Activated naive CD4-positive, alpha-beta T cell treated with anti-CD3 and anti-CD28 coated beads, Interleukin-2, amount 50 U/mL, for 24 hours (primary cell): ENCODE data around the gene F13A1.

Source experiments
- H3K27ac Mint-ChIP-seq: one replicate; pipeline ENCODE4 v1.8.0; 2021; ENCODE audit warnings: mild to moderate bottlenecking, mixed read lengths
- H3K27me3 Mint-ChIP-seq: one replicate; pipeline ENCODE4 v1.8.0; 2021; ENCODE audit warnings: mixed read lengths
- H3K36me3 Mint-ChIP-seq: one replicate; pipeline ENCODE4 v1.8.0; 2021; ENCODE audit warnings: mixed read lengths
- H3K4me1 Mint-ChIP-seq: one replicate; pipeline ENCODE4 v1.8.0; 2021; ENCODE audit warnings: mixed read lengths
- H3K4me3 Mint-ChIP-seq: one replicate; pipeline ENCODE4 v1.8.0; 2021; ENCODE audit warnings: mild to moderate bottlenecking, mixed read lengths
- H3K9me3 Mint-ChIP-seq: one replicate; pipeline ENCODE4 v1.8.0; 2021; ENCODE audit warnings: mixed read lengths

The F13A1 gene

DNA sequence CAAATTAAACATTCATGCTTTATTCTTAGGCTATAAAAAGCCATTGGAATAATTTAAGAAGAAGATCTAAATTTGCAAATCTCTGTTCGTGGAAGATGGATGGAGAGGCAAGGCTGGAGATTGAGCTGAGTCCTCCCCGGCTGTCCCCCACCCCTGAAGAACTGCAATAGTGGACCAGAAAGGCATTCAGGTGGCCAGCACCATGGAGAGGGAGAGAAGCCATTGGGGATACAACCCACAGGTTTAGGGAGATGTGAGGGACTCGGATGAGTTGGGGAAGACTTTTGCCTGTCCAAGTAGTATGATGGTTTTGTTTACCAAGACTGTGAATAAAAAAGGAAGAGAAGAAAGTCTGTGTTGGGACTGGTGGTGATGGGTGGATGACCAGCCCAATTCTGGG lies 120.8 kb downstream of the F13A1 start:
- no peaks in the 10 kb centered on the region for H3K9me3 Mint-ChIP-seq
- no peaks in the 10 kb centered on the region for H3K4me1 Mint-ChIP-seq
- H3K27ac Mint-ChIP-seq = no peak overlapping the region
- H3K27me3 Mint-ChIP-seq = peaks cover 22% of the 10 kb centered on the region
- H3K4me3 Mint-ChIP-seq = no peak overlapping the region
- no peaks in the 10 kb centered on the region for H3K36me3 Mint-ChIP-seq

DNA sequence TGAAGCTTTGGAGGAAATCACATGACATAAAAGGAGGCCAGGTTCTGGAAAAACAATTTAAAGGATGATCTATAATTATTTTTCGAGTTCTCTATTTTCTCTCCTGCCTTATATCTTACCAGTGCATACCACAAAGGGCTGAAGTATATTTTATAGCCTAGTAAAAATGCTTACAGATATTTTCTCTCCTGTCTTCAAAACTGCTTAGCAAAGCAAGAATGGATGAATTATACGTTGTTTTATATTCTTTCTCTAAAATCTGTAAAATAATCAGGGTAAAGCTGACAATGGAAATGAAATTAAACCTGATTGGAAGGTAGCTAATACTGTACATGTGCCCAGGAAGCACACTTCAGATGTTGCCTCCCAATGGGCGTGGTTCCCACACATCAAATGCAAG lies 123.7 kb downstream of the F13A1 start:
- H3K4me3 Mint-ChIP-seq = no peak overlapping the region
- H3K36me3 Mint-ChIP-seq = no peaks in the 10 kb centered on the region
- H3K9me3 Mint-ChIP-seq = no peaks in the 10 kb centered on the region
- no peaks in the 10 kb centered on the region for H3K4me1 Mint-ChIP-seq
- peaks cover 30% of the 10 kb centered on the region for H3K27me3 Mint-ChIP-seq
- no peak overlapping the region for H3K27ac Mint-ChIP-seq

DNA sequence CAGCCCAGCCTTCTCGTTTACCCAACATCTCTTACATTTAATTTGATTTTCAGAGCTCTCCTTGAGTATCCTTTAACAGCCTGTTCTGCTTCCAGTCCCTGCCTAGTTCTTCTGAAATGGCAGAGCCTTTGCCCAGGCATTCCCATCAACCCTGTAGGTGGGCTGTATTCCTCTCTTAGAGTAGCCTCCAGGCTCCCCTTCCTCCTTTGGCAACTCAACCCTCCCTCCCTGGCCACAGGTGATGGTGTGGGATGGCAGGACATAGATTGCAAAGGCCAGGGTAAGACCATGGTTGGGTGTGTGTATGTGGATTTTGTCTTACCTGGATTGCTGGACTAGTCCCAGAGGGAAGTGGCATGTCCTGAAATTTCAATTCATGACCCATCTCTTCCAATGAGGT lies 125.4 kb downstream of the F13A1 start:
- Mint-ChIP-seq H3K27me3 (peaks cover 30% of the 10 kb centered on the region), H3K36me3 (no peaks in the 10 kb centered on the region)

DNA sequence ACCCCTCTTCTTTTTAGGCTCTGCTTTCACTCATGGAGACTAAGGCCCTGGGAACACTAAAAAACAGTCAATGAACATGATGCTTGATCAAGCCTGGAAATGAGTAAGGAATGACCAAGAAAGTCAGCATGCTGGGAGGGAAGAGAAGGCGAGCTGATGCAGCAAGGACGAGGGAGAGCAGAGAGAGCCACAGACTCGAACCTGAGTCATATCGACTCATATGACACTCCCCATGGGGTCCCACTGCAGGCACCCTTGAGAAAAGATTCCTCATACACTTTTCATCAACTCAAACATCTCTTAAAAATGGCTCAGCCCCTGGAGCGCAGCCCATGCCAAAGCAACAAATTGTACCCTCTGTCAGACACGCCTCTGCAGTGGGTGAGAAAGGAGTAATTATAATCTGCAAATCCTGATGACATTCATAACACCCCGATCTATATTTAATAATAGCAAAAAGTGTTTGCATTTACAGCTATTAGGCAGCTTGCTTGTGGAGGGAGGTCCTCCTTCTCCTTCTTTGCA lies 127.2 kb downstream of the F13A1 start:
- no peaks in the 10 kb centered on the region for H3K9me3 Mint-ChIP-seq
- peaks cover 21% of the 10 kb centered on the region for H3K27me3 Mint-ChIP-seq
- no peak overlapping the region for H3K27ac Mint-ChIP-seq
- H3K4me3 Mint-ChIP-seq = no peak overlapping the region
- H3K36me3 Mint-ChIP-seq = no peaks in the 10 kb centered on the region
- H3K4me1 Mint-ChIP-seq = no peaks in the 10 kb centered on the region

More for the DNA sequence above, 125.4 kb downstream of the F13A1 start:
- Mint-ChIP-seq H3K4me3 (no peak overlapping the region), H3K27ac (no peak overlapping the region), H3K9me3 (no peaks in the 10 kb centered on the region), H3K4me1 (no peaks in the 10 kb centered on the region)

DNA sequence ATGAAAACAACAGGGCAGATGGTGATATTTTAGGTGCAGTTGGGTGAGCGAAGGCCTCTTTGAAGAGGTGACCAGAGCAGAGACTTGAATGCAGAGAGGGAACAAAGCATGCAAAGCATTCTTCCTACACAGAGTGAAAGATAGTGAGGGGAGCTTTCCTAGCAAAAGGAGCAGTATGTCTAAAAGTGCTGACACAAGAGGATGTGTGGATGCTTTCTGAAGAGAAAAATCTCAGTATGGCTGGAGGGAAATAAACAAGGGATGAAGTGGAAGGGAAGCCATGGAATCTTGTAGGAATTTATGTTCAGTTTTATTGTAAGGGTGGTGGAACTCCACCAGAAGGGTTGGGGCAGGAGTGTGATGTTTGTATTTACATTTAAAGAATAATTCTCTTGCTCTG lies 128.6 kb downstream of the F13A1 start:
- Mint-ChIP-seq H3K9me3 (no peaks in the 10 kb centered on the region), H3K27me3 (peaks cover 21% of the 10 kb centered on the region), H3K4me1 (no peaks in the 10 kb centered on the region), H3K4me3 (no peak overlapping the region), H3K27ac (no peak overlapping the region), H3K36me3 (no peaks in the 10 kb centered on the region)

DNA sequence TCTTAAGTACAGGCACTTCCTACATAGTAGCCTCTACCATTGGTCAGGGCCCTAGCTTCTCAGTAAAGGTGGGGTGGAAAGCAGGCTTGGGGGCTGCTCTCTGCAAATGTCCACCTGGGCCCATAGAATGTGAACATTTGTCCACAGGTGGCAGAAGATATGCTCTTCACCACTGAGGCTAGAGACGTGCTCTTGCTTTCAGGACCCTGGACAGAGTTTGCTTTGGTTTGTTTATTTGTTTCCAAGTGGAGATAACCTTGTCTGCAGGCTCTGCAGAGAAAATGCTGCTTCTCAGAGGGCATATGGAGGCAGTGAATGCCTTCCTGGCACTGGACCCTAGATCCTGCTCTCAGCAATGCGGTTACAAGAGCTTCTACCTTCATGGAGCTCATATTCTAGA lies 129.0 kb downstream of the F13A1 start:
- H3K27ac Mint-ChIP-seq = no peak overlapping the region
- H3K4me3 Mint-ChIP-seq = no peak overlapping the region
- H3K4me1 Mint-ChIP-seq = no peaks in the 10 kb centered on the region
- no peaks in the 10 kb centered on the region for H3K36me3 Mint-ChIP-seq
- no peaks in the 10 kb centered on the region for H3K9me3 Mint-ChIP-seq
- peaks cover 21% of the 10 kb centered on the region for H3K27me3 Mint-ChIP-seq

DNA sequence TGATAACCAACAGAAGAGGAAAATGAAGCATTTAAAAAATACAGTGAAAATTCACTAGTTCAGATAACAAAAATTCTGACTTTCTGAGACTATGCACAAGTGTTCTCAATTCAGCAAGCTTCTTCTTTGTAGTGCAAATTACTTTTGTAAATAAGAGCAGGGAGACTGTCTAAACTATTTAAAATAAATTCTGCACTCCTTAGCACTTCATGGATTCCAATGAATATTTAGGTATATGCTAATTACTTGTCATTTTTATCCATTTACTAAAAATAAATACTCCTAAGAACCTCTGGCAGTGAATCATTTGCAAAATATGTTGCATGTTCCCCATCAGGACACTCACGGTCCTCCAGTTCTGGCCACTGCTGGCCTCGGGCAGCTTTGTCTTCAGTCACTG lies 139.8 kb downstream of the F13A1 start:
- H3K4me1 Mint-ChIP-seq = no peaks in the 10 kb centered on the region
- no peaks in the 10 kb centered on the region for H3K36me3 Mint-ChIP-seq
- H3K9me3 Mint-ChIP-seq = no peaks in the 10 kb centered on the region
- H3K27me3 Mint-ChIP-seq = peaks cover 6% of the 10 kb centered on the region
- H3K4me3 Mint-ChIP-seq = no peak overlapping the region
- no peak overlapping the region for H3K27ac Mint-ChIP-seq

DNA sequence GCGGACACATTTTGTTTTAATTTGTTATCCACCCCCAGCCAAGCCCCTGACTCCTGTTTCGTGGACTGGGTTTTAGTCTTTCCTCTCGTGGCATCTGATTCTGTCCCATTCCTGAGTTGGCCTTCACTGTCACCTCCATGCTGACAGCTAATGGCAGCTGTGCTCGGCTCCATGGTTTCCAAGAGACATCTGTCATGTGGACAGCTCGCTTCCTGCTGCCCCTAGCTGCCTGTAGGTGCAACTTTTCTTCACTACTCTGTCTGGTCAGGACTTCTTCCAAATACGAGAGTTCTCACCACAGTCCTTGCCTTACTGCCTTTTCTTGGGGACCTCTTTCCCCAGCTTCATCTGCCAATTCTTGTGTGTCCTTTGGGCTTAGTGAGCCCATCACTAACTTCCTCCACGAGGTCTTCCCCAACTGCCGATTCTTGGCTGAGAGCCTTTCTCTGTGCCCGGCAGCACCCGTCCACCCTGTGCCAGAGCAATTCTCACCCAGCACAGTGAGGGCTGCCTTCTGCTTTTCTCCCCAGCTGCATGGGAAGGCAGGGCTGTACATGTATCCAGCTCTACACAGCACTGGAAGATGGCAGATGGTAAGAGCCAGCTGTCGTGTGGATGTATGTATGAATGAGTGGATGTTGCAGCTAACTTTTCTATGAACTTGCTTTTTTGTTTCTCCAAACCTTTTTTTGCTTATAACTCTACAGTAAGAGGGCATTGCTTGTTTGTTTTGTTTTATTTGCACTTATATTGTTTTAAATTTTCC lies 140.4 kb downstream of the F13A1 start:
- no peaks in the 10 kb centered on the region for H3K4me1 Mint-ChIP-seq
- H3K36me3 Mint-ChIP-seq = no peaks in the 10 kb centered on the region
- H3K27ac Mint-ChIP-seq = no peak overlapping the region
- H3K4me3 Mint-ChIP-seq = no peak overlapping the region
- H3K9me3 Mint-ChIP-seq = no peaks in the 10 kb centered on the region
- peaks cover 6% of the 10 kb centered on the region for H3K27me3 Mint-ChIP-seq

DNA sequence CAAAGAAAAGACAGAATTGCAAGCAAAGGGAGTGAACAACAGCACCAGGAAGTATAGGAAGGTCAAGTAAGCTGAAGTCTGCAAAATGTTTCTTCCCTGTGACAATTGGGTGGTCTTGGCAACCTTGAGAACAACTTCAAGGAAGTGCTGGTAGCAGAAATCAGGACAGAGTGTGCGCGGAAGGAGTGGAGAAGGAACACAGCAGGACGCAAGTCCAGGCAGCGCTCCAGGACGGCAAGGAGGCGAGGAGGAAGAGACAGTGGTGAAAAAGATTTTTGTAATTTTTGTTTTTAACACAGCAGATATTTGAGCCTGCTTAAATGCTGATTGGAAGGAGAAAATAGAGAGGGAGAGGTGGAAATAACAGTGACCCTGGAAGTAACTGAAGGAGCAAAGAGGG lies 141.7 kb downstream of the F13A1 start:
- H3K4me3 Mint-ChIP-seq = no peak overlapping the region
- no peaks in the 10 kb centered on the region for H3K36me3 Mint-ChIP-seq
- H3K4me1 Mint-ChIP-seq = no peaks in the 10 kb centered on the region
- H3K27ac Mint-ChIP-seq = no peak overlapping the region
- peaks cover 3% of the 10 kb centered on the region for H3K27me3 Mint-ChIP-seq
- H3K9me3 Mint-ChIP-seq = no peaks in the 10 kb centered on the region

DNA sequence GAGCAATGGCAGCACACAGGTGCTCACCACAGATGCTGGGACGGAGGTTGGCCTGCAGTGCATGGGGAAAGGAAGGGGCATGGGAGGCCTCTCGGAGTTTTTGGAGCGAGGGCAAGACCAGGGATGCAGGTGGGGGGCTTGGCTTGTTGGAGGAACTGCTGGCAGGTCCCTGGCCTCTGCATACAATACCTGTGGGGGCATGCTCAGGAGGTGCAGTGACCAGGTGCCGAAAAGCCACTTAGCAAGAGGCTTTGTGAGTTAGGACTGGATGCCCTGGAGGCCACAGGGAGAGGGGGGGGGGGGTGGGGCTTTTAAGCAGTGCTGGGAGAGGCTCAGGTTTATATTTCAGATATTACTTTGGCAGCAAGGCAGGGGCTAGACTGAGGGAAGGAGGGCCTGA lies 142.7 kb downstream of the F13A1 start:
- no peaks in the 10 kb centered on the region for H3K4me1 Mint-ChIP-seq
- peaks cover 2% of the 10 kb centered on the region for H3K27me3 Mint-ChIP-seq
- H3K27ac Mint-ChIP-seq = no peak overlapping the region
- H3K36me3 Mint-ChIP-seq = no peaks in the 10 kb centered on the region
- H3K9me3 Mint-ChIP-seq = no peaks in the 10 kb centered on the region
- H3K4me3 Mint-ChIP-seq = no peak overlapping the region

DNA sequence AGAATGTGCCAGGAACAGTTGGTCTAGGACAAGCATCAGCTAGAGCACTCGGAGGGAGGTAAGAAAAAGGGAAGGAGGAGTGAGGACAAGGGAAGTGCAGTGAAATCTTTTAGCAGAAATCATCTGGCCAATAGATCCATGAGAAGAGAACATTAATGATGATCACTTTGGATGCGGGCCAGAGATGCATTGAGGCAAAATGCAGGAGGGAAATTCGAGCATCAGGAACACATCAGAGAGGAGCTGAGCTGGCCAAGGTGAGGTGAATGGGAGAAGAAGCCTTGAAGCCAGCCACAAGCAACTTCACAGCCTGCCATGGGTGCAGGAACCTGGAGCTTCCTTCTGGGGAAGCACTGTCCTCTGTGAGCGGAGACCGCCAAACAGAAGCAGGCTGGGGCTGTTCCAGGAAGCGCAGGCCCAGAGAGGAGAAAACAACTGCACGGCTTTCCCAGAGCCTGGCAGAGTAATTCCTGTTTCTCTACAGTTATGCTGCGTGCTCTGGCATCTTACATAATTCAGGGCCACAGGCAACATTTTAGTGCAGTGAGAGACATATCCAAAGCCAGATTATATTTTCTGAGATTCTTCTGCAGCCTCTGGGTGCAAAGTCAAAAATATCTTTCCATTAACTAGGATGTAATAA lies 143.8 kb downstream of the F13A1 start:
- H3K9me3 Mint-ChIP-seq = no peaks in the 10 kb centered on the region
- no peak overlapping the region for H3K4me3 Mint-ChIP-seq
- no peaks in the 10 kb centered on the region for H3K36me3 Mint-ChIP-seq
- peaks cover 3% of the 10 kb centered on the region for H3K27me3 Mint-ChIP-seq
- no peaks in the 10 kb centered on the region for H3K4me1 Mint-ChIP-seq
- no peak overlapping the region for H3K27ac Mint-ChIP-seq

DNA sequence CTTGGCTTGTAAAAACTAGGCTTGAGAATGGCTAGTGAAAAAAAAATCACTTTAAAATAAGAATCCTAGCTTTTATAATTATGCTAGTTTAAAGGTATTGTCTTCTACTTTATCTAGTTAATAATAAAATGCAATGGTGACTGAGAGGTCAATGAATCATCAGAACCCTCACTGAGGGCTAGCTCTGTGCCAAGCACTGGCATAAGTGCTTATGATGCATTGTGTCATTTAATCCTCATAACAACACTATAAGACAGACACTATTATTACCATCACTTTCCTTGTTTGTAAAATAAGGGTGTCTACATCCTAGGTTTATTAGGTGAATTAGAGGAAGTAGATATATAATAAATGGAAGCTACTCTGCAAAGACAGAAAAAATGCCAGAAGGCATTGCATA lies 144.3 kb downstream of the F13A1 start:
- H3K4me3 Mint-ChIP-seq = no peak overlapping the region

DNA sequence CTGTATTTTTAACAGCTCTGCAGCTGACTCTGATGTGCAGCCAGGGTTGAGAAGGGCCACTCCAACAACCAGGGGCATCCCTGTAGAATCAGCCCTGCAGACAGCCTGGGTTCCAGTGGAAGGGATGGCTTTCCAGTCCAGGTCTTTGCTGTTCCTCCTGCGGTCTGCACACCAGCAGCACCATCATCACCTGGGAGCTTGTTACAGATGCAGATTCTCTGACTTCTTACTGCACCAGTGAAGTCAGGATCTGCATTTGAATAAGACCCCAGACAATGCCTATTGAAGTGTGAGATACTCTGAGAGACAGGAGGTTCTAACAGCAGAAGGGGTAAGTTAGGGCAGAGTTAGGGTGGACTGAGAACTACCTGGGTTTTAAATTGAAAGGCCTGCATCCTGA lies 151.3 kb downstream of the F13A1 start:
- peaks cover 5% of the 10 kb centered on the region for H3K27me3 Mint-ChIP-seq
- no peaks in the 10 kb centered on the region for H3K9me3 Mint-ChIP-seq
- no peak overlapping the region for H3K27ac Mint-ChIP-seq
- H3K4me1 Mint-ChIP-seq = no peaks in the 10 kb centered on the region
- no peaks in the 10 kb centered on the region for H3K36me3 Mint-ChIP-seq
- no peak overlapping the region for H3K4me3 Mint-ChIP-seq

More for the DNA sequence above, 144.3 kb downstream of the F13A1 start:
- Mint-ChIP-seq H3K9me3 (no peaks in the 10 kb centered on the region), H3K36me3 (no peaks in the 10 kb centered on the region), H3K27ac (no peak overlapping the region), H3K27me3 (peaks cover 5% of the 10 kb centered on the region), H3K4me1 (no peaks in the 10 kb centered on the region)

DNA sequence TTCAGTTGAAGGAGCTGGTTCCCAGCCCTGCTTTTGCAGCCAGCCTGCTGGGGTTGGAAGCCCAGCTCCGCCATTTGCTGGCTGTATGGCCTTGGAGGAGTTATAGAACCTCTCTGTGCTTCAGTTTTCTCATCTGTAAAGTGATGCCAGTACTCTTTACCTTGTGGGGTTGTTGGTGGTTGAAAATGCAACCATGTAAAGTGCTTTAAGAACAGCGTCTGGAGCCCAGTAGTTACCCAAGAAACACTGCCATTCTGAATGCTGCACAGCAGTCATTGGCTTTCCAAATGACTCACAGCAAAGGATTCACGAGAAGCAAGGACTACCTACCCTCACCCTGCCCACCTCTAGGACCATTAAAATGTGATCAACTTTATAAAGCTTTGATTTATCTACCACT lies 154.4 kb downstream of the F13A1 start:
- no peak overlapping the region for H3K27ac Mint-ChIP-seq
- H3K4me1 Mint-ChIP-seq = no peaks in the 10 kb centered on the region
- no peaks in the 10 kb centered on the region for H3K9me3 Mint-ChIP-seq
- H3K27me3 Mint-ChIP-seq = peaks cover 1% of the 10 kb centered on the region
- H3K36me3 Mint-ChIP-seq = no peaks in the 10 kb centered on the region
- H3K4me3 Mint-ChIP-seq = no peak overlapping the region

DNA sequence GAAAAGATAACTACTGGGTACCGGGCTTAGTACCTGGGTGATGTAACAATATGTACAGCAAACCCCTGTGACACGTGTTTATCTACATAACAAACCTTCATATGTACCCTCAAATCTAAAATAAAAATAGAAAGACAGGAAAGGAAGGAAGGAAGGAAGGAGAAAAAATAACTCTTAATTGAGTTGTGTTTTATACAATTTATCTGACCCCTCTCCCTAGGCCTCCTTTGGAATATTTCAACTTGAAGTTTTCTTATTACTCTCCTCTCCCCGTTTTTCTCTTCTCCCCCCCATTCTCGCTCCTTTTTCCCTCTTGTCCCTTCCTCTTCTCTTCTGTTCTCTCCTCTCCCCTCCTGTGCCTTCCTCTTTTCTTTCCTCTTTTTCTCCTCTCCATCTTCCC lies 156.1 kb downstream of the F13A1 start:
- H3K4me3 Mint-ChIP-seq = no peak overlapping the region
- H3K36me3 Mint-ChIP-seq = no peaks in the 10 kb centered on the region
- H3K4me1 Mint-ChIP-seq = no peaks in the 10 kb centered on the region

DNA sequence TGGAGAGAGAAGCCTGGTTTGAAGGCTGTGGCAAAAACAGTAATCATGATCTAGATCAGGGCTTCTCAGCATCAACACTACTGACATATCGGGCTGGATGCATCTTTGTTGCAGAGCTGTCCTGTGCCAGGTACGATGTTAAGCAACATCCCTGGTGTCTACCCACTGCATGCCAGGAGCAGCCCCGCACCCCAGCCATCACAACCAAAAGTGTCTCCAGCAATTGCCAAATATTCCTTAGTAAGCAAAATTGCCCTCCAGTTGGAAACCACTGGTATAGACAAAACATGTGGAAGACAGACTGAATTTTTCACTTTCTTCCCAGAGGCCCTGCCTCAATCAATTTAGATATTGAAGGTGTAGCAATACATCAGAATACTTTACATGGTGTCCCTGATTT lies 166.1 kb downstream of the F13A1 start:
- Mint-ChIP-seq H3K36me3 (no peaks in the 10 kb centered on the region), H3K4me1 (no peaks in the 10 kb centered on the region), H3K27ac (no peak overlapping the region), H3K27me3 (peaks cover 3% of the 10 kb centered on the region), H3K4me3 (no peak overlapping the region), H3K9me3 (no peaks in the 10 kb centered on the region)

More for the DNA sequence above, 156.1 kb downstream of the F13A1 start:
- peaks cover 1% of the 10 kb centered on the region for H3K27me3 Mint-ChIP-seq
- H3K9me3 Mint-ChIP-seq = no peaks in the 10 kb centered on the region
- no peak overlapping the region for H3K27ac Mint-ChIP-seq
